Endodermal cell (in vitro differentiated cells): ENCODE data around the gene SYP. TPM values are rescaled to one million over a fixed set of nuclear protein-coding genes. Genes with fewer than 3 reads are reported as not detected.
"Not testable (repeated sequence)": the region's sequence is repeated elsewhere in the genome, so short reads cannot be mapped to it uniquely, and the experiment has no call there.

Experiments
- DNase-seq: peaks from one replicate; pipeline ENCODE4 v3.0.0-alpha.2; 2017
- H3K27ac ChIP-seq: 2 replicates; pipeline ENCODE4 v1.5.1; 2013; ENCODE audit warnings: mild to moderate bottlenecking, low read depth, low read length, moderate library complexity
- H3K27me3 ChIP-seq: 2 replicates; pipeline ENCODE4 v1.6.1; 2013; ENCODE audit warnings: mild to moderate bottlenecking, low read length, moderate library complexity; ENCODE audit not compliant: insufficient read depth, control insufficient read depth, poor library complexity, severe bottlenecking
- H3K36me3 ChIP-seq: 2 replicates; pipeline ENCODE4 v1.7.0; 2013; ENCODE audit warnings: mild to moderate bottlenecking, low read length, moderate library complexity; ENCODE audit not compliant: control insufficient read depth, insufficient read depth
- H3K4me1 ChIP-seq: one replicate; pipeline ENCODE4 v1.7.0; 2013; ENCODE audit warnings: low read length; ENCODE audit not compliant: control insufficient read depth, insufficient read depth
- H3K4me3 ChIP-seq: 2 replicates; pipeline ENCODE4 v1.5.1; 2013; ENCODE audit warnings: mild to moderate bottlenecking, low read length, moderate library complexity
- H3K9ac ChIP-seq: 2 replicates; pipeline ENCODE4 v1.6.1; 2013; ENCODE audit warnings: mild to moderate bottlenecking, low read length, moderate library complexity; ENCODE audit not compliant: poor library complexity, severe bottlenecking; ENCODE audit errors: extremely low read depth
- H3K9me3 ChIP-seq: 2 replicates; pipeline ENCODE4 v1.6.1; 2013; ENCODE audit warnings: mild to moderate bottlenecking, low read length, moderate library complexity; ENCODE audit not compliant: control insufficient read depth
- H3K27ac Mint-ChIP-seq: 2 replicates; pipeline ENCODE4 v1.8.0; 2020; ENCODE audit warnings: mixed read lengths
- H3K27me3 Mint-ChIP-seq: 2 replicates; pipeline ENCODE4 v1.8.0; 2021; ENCODE audit warnings: mild to moderate bottlenecking, mixed read lengths; ENCODE audit not compliant: insufficient read depth
- H3K36me3 Mint-ChIP-seq: 2 replicates; pipeline ENCODE4 v1.8.0; 2020; ENCODE audit warnings: low read depth, mixed read lengths
- H3K4me1 Mint-ChIP-seq: 2 replicates; pipeline ENCODE4 v1.8.0; 2020; ENCODE audit warnings: mixed read lengths
- H3K4me3 Mint-ChIP-seq: 2 replicates; pipeline ENCODE4 v1.8.0; 2020; ENCODE audit warnings: mild to moderate bottlenecking, moderate library complexity, mixed read lengths
- H3K9me3 Mint-ChIP-seq: 2 replicates; pipeline ENCODE4 v1.8.0; 2020; ENCODE audit warnings: mild to moderate bottlenecking, mixed read lengths
- WGBS, 2 experiments: methylation state at CpG; one replicate each; pipeline versions ENCODE4 v1.1.5 to v1.1.7; 2013; ENCODE audit warnings: missing lambda C conversion rate in 2 of 2, mixed read lengths in 1 of 2; ENCODE audit not compliant: insufficient coverage in 1 of 2, insufficient read length in 1 of 2; 5-methylcytosine and 5-hydroxymethylcytosine counted together
- total RNA-seq, 2 donors: library from RNA; stranded (reverse); fragmentation: NEBNext Ultra II Directional in 1 of 2; extraction: Animal tissue kit (Norgen Biotek cat#: 25700) in 1 of 2; gene quantifications; 2 replicates in 1 of 2; 3 replicates in 1 of 2; pipeline ENCODE4 v1.2.1, GENCODE V29; 2021
- TF ChIP-seq, protein P1 (sequence below): fragments of 200-600 bp; sonication (generic); conservative IDR thresholded peaks from 2 replicates; pipeline ENCODE4 v1.5.0; 2021; ENCODE audit warnings: antibody characterized with exemption, mild to moderate bottlenecking

SYP gene
- total RNA-seq, 2 donors from 2014 or later, result 0.48 to 0.51 TPM

GRCh38 chrX:49176421-49177326 is 23.3 kb downstream of the SYP start:
- Mint-ChIP-seq H3K4me3 (no peak overlapping the region), H3K4me1 (no peaks in the 10 kb centered on the region), H3K36me3 (peaks cover 41% of the 10 kb centered on the region), H3K27me3 (peaks cover 16% of the 10 kb centered on the region), H3K27ac (no peak overlapping the region), H3K9me3 (peaks cover 80% of the 10 kb centered on the region)
- TF ChIP-seq, protein P1, sequence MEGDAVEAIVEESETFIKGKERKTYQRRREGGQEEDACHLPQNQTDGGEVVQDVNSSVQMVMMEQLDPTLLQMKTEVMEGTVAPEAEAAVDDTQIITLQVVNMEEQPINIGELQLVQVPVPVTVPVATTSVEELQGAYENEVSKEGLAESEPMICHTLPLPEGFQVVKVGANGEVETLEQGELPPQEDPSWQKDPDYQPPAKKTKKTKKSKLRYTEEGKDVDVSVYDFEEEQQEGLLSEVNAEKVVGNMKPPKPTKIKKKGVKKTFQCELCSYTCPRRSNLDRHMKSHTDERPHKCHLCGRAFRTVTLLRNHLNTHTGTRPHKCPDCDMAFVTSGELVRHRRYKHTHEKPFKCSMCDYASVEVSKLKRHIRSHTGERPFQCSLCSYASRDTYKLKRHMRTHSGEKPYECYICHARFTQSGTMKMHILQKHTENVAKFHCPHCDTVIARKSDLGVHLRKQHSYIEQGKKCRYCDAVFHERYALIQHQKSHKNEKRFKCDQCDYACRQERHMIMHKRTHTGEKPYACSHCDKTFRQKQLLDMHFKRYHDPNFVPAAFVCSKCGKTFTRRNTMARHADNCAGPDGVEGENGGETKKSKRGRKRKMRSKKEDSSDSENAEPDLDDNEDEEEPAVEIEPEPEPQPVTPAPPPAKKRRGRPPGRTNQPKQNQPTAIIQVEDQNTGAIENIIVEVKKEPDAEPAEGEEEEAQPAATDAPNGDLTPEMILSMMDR, result no peak
- 90 to 92% methylated on average over 5 to 27 of the region's 27 CpGs for WGBS, 2 experiments
- H3K4me1 ChIP-seq, result no peaks in the 10 kb centered on the region
- no peaks in the 10 kb centered on the region for H3K9me3 ChIP-seq
- no peak overlapping the region for H3K4me3 ChIP-seq
- no peak for DNase-seq
- H3K36me3 ChIP-seq, result no peaks in the 10 kb centered on the region
- H3K9ac ChIP-seq, result no peak overlapping the region
- H3K27ac ChIP-seq, result no peak overlapping the region
- H3K27me3 ChIP-seq, result peaks cover 15% of the 10 kb centered on the region

- no peak overlapping the region for H3K27ac Mint-ChIP-seq
- H3K4me3 ChIP-seq, result no peak overlapping the region
- H3K9ac ChIP-seq, result no peak overlapping the region
- no peaks in the 10 kb centered on the region for H3K9me3 ChIP-seq
- H3K27me3 Mint-ChIP-seq, result peaks cover 26% of the 10 kb centered on the region
- TF ChIP-seq, protein P1, result no peak
- no peaks in the 10 kb centered on the region for H3K4me1 ChIP-seq
- no peak for DNase-seq
- no peak overlapping the region for H3K27ac ChIP-seq
- H3K36me3 ChIP-seq, result no peaks in the 10 kb centered on the region
- peaks cover 25% of the 10 kb centered on the region for H3K27me3 ChIP-seq
- peaks cover 36% of the 10 kb centered on the region for H3K36me3 Mint-ChIP-seq
- H3K9me3 Mint-ChIP-seq, result peaks cover 79% of the 10 kb centered on the region
- 75 to 93% methylated on average over 4 to 41 of the region's 43 CpGs for WGBS, 2 experiments
- H3K4me3 Mint-ChIP-seq, result no peak overlapping the region
- no peaks in the 10 kb centered on the region for H3K4me1 Mint-ChIP-seq
Observed at GRCh38 chrX:49175435-49176274, 24.3 kb downstream of the SYP start.

- H3K27ac ChIP-seq, result no peak overlapping the region
- Mint-ChIP-seq H3K36me3 (peaks cover 31% of the 10 kb centered on the region), H3K27me3 (peaks cover 34% of the 10 kb centered on the region), H3K9me3 (peaks cover 78% of the 10 kb centered on the region), H3K4me1 (no peaks in the 10 kb centered on the region), H3K4me3 (no peak overlapping the region), H3K27ac (no peak overlapping the region)
- no peaks in the 10 kb centered on the region for H3K36me3 ChIP-seq
- H3K9me3 ChIP-seq, result no peaks in the 10 kb centered on the region
- H3K9ac ChIP-seq, result no peak overlapping the region
- peaks cover 32% of the 10 kb centered on the region for H3K27me3 ChIP-seq
- TF ChIP-seq, protein P1, result no peak
- no peak overlapping the region for H3K4me3 ChIP-seq
- DNase-seq, result no peak
- H3K4me1 ChIP-seq, result no peaks in the 10 kb centered on the region
- WGBS, 2 experiments, result no CpG with 5 or more reads among the region's 3 CpGs
Observed at GRCh38 chrX:49174723-49175122, 25.3 kb downstream of the SYP start.

DNA sequence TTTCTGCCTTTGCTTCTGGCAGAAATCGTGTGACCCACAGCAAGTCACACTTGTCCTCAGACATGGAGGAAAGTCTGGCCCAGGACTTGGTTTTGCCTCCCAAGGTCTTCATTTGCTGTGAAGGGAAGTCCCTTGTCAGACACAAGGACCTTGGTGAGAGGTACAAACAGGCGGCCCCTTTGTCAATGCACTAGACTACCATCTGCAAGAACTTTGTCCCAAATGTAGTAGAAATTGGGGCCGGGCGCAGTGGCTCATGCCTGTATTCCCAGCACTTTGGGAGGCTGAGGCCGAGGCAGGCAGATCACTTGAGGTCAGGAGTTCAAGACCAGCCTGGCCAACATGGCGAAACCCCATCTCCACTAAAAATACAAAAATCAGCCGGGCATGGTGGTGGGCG is 26.4 kb downstream of the SYP start:
- WGBS, 2 experiments, result 91 to 100% methylated on average over 2 to 8 of the region's 8 CpGs
- H3K9me3 ChIP-seq, H3K4me3 ChIP-seq, H3K27ac ChIP-seq, DNase-seq, H3K9ac ChIP-seq, H3K4me1 Mint-ChIP-seq, H3K4me1 ChIP-seq, H3K36me3 ChIP-seq, H3K4me3 Mint-ChIP-seq, H3K27ac Mint-ChIP-seq: not testable (repeated sequence)
- Mint-ChIP-seq H3K36me3 (peaks cover 24% of the 10 kb centered on the region), H3K9me3 (peaks cover 76% of the 10 kb centered on the region), H3K27me3 (peaks cover 43% of the 10 kb centered on the region)
- H3K27me3 ChIP-seq, result peaks cover 38% of the 10 kb centered on the region
